Measurements from ENCODE around the gene NAP1L4. TPM values are rescaled to one million over a fixed set of nuclear protein-coding genes. Genes with fewer than 3 reads are reported as not detected.

Gene NAP1L4
- total and polyA plus RNA-seq, 5 donors, result 132 to 188 (median 152) TPM

DNA sequence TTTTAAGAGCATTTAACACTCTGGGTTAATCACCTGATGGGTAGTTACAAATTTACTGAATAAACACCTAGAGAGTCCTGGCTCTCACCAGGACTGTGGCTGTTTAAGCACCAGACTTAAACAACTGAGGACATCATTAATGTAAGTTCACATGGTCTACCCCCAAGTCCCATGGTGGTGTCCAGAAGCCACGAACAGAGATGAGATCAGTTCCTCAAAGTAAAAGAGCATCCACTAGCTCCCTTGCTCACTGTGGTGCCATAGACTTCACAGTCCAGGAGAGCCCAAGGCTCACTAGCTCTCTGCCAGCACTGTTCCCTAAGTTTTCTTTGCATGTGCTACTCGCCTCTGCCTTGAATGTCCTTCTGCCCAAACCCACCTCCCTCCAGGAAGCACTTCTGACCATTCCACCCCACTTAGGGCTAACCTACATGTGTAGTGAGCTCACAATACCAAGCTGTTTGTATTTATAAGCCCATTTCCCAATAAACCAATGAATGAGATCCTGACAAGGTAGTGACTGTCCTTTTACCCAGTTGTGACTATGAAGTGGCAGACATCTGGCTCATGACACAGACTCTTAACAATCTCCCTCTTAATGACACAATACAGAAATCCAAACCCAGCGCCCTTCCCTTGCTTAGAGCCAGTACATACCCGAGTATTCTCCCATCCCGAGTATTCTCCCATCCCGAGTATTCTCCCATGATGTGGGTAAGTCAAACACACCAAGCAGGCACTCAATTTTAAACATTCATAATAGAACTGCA, 15.7 kb downstream of the NAP1L4 start:
- H3K27ac ChIP-seq (ENCODE audit: low read length), result no peak overlapping the region
- intact Hi-C loops (cut with DNase I), result no loop called here
- H3K9me3 ChIP-seq (ENCODE audit: control insufficient read depth, low read length), result no peaks in the 10 kb centered on the region
- DNase-seq (no peak), ATAC-seq (no peak)
- no peak overlapping the region for H3K4me3 ChIP-seq (ENCODE audit: low read length)
- H3K4me1 ChIP-seq (ENCODE audit: control insufficient read depth, insufficient read depth, low read length), result peaks cover 4% of the 10 kb centered on the region
- 75% methylated on average over 6 of the region's 6 CpGs for WGBS
- H3K27me3 ChIP-seq (ENCODE audit: control insufficient read depth, insufficient read depth), result no peaks in the 10 kb centered on the region

GRCh38 chr11:2975594-2975993, 16.5 kb downstream of the NAP1L4 start:
- no peaks in the 10 kb centered on the region for H3K9me3 ChIP-seq (ENCODE audit: control insufficient read depth, low read length)
- no peak overlapping the region for H3K27ac ChIP-seq (ENCODE audit: low read length)
- ATAC-seq (peak; percentile 65 to 71), DNase-seq (no peak)
- H3K4me1 ChIP-seq (ENCODE audit: control insufficient read depth, insufficient read depth, low read length), result peaks cover 3% of the 10 kb centered on the region
- H3K27me3 ChIP-seq (ENCODE audit: control insufficient read depth, insufficient read depth), result no peaks in the 10 kb centered on the region
- WGBS, result 75% methylated on average over 4 of the region's 4 CpGs
- H3K4me3 ChIP-seq (ENCODE audit: low read length), result no peak overlapping the region
- intact Hi-C loops (cut with DNase I), result no loop called here

GRCh38 chr11:2974272-2974671, 17.9 kb downstream of the NAP1L4 start:
- 96% methylated on average over 3 of the region's 3 CpGs for WGBS
- DNase-seq (no peak), ATAC-seq (no peak)
- Histone ChIP-seq H3K4me3 (ENCODE audit: low read length) (no peak overlapping the region), H3K4me1 (ENCODE audit: control insufficient read depth, insufficient read depth, low read length) (peaks cover 1% of the 10 kb centered on the region), H3K9me3 (ENCODE audit: control insufficient read depth, low read length) (no peaks in the 10 kb centered on the region), H3K27ac (ENCODE audit: low read length) (no peak overlapping the region), H3K27me3 (ENCODE audit: control insufficient read depth, insufficient read depth) (no peaks in the 10 kb centered on the region)
- intact Hi-C loops (cut with DNase I), result no loop called here

DNA sequence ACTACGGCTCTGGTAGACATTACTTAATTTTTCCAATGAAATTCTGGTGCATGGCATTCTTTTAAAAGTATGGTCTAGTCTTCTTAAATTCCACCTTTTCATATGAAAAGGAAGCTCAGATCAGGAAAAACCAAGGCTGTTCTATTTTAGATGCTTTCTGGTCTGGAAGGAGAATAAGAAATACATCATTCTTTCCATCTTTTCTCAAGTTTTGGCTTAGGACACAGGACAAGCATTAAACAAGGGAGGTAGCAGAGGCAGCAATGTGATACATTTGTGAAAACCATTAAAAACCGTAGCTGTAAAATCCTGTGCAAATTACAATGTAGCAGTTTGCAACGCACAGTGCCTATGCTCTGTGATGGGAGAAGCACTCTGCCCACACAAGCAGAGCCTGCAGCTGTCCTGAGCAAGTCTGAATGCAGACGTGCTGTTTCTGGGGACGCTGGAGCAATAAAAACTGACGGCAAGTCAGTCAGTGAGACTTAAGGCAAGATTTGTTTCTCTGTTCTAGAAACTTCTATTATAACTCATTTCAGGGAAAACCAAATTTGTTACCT, 23.7 kb downstream of the NAP1L4 start:
- no peaks in the 10 kb centered on the region for H3K9me3 ChIP-seq (ENCODE audit: control insufficient read depth, low read length)
- 83% methylated on average over 6 of the region's 6 CpGs for WGBS
- intact Hi-C loops (cut with DNase I), result no loop called here
- H3K4me1 ChIP-seq (ENCODE audit: control insufficient read depth, insufficient read depth, low read length), result no peaks in the 10 kb centered on the region
- no peak overlapping the region for H3K4me3 ChIP-seq (ENCODE audit: low read length)
- DNase-seq (no peak), ATAC-seq (no peak)
- no peak overlapping the region for H3K27ac ChIP-seq (ENCODE audit: low read length)
- no peaks in the 10 kb centered on the region for H3K27me3 ChIP-seq (ENCODE audit: control insufficient read depth, insufficient read depth)

GRCh38 chr11:2964782-2965181, 27.3 kb downstream of the NAP1L4 start:
- 90% methylated on average over 4 of the region's 4 CpGs for WGBS
- intact Hi-C loops (cut with DNase I), result no loop called here
- no peaks in the 10 kb centered on the region for H3K4me1 ChIP-seq (ENCODE audit: control insufficient read depth, insufficient read depth, low read length)
- ATAC-seq (no peak), DNase-seq (no peak)
- H3K9me3 ChIP-seq (ENCODE audit: control insufficient read depth, low read length), result no peaks in the 10 kb centered on the region
- H3K27me3 ChIP-seq (ENCODE audit: control insufficient read depth, insufficient read depth), result no peaks in the 10 kb centered on the region
- H3K27ac ChIP-seq (ENCODE audit: low read length), result no peak overlapping the region
- no peak overlapping the region for H3K4me3 ChIP-seq (ENCODE audit: low read length)

DNA sequence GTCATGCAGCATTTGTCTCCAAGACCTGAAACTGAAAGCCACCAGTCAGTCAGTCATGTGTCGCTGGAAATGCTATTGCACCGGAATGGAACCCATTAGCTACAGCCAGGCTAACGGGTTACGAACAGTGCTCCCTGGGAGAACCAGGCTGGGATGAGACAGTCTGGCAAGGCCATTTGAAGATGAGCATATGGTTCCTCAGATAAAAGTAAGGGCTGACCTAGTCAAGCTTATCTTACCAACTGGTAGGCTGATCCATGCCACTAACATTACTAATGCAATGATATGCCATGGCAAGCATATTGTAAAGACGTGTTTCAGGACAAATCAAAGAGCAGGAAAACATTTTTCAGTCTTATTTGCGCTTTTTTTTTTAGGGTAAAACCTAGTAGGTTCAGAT, 28.4 kb downstream of the NAP1L4 start:
- DNase-seq (no peak), ATAC-seq (no peak)
- H3K9me3 ChIP-seq (ENCODE audit: control insufficient read depth, low read length), result no peaks in the 10 kb centered on the region
- no peak overlapping the region for H3K4me3 ChIP-seq (ENCODE audit: low read length)
- intact Hi-C loops (cut with DNase I), result no loop called here
- no peaks in the 10 kb centered on the region for H3K4me1 ChIP-seq (ENCODE audit: control insufficient read depth, insufficient read depth, low read length)
- no peak overlapping the region for H3K27ac ChIP-seq (ENCODE audit: low read length)
- H3K27me3 ChIP-seq (ENCODE audit: control insufficient read depth, insufficient read depth), result no peaks in the 10 kb centered on the region
- 96% methylated on average over 6 of the region's 6 CpGs for WGBS

DNA sequence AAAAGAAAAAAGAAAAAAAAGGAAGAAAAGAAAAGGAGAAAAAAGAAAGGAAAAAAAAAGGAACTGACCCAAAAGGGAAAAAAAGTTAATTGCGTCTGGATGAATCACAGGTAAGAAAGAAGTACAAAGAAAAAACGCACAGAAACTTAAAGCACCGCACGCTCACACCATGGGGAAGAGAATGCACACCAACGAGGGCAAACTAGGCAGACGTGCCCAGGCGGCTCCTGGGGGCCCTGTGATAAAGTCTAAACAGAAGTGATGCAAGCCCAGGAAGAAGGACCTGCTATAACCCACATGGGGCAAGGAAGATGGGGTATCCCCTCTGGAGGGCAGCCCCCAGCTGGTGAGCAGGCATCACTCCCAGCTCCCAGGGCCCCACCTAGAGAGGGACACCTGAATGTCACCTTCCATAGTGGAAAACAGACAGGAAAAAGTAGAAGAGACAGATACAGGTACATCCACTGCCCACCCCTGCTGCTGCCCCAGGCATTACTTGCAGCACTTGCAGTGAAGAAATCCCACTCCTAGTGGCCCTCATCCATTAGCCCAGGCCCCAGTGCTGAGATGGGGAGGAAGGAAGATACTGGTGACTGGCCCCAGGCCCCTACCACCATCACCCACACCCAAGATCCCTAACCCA, 28.9 kb downstream of the NAP1L4 start:
- no peak overlapping the region for H3K27ac ChIP-seq (ENCODE audit: low read length)
- H3K9me3 ChIP-seq (ENCODE audit: control insufficient read depth, low read length), result no peaks in the 10 kb centered on the region
- intact Hi-C loops (cut with DNase I), result no loop called here
- H3K4me1 ChIP-seq (ENCODE audit: control insufficient read depth, insufficient read depth, low read length), result no peaks in the 10 kb centered on the region
- DNase-seq, result no peak
- 86% methylated on average over 7 of the region's 7 CpGs for WGBS
- no peak overlapping the region for H3K4me3 ChIP-seq (ENCODE audit: low read length)
- no peak for ATAC-seq
- no peaks in the 10 kb centered on the region for H3K27me3 ChIP-seq (ENCODE audit: control insufficient read depth, insufficient read depth)

DNA sequence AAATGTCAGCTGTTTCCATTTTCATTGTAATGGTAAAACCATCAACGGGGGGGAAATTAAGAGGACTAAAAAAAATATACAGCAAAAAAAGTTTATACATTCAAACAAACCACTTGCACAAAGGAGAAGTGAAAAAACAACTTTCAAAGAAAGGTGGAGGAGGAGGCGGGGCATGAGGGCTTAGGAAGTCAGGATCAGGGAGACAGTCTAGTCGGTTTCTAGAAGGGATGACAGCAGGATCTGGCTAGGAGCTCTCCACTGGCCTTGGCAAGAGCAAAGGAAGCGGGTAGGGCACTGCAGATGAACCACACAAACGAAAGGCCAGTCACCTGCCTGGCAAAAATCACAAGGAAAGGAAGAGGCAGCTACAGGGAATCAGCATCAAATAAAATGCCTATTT, 31.0 kb downstream of the NAP1L4 start:
- intact Hi-C loops (cut with DNase I), result no loop called here
- no peaks in the 10 kb centered on the region for H3K27me3 ChIP-seq (ENCODE audit: control insufficient read depth, insufficient read depth)
- WGBS, result 76% methylated on average over 5 of the region's 5 CpGs
- no peak overlapping the region for H3K27ac ChIP-seq (ENCODE audit: low read length)
- H3K4me3 ChIP-seq (ENCODE audit: low read length), result no peak overlapping the region
- no peaks in the 10 kb centered on the region for H3K9me3 ChIP-seq (ENCODE audit: control insufficient read depth, low read length)
- ATAC-seq (no peak), DNase-seq (no peak)
- H3K4me1 ChIP-seq (ENCODE audit: control insufficient read depth, insufficient read depth, low read length), result no peaks in the 10 kb centered on the region

GRCh38 chr11:2960139-2960538, 32.0 kb downstream of the NAP1L4 start:
- intact Hi-C loops (cut with DNase I), result no loop called here
- no peak overlapping the region for H3K4me3 ChIP-seq (ENCODE audit: low read length)
- peak in 1 of 2 donors; percentile 38 for ATAC-seq
- no peaks in the 10 kb centered on the region for H3K27me3 ChIP-seq (ENCODE audit: control insufficient read depth, insufficient read depth)
- no peaks in the 10 kb centered on the region for H3K9me3 ChIP-seq (ENCODE audit: control insufficient read depth, low read length)
- no peaks in the 10 kb centered on the region for H3K4me1 ChIP-seq (ENCODE audit: control insufficient read depth, insufficient read depth, low read length)
- WGBS, result 78% methylated on average over 7 of the region's 7 CpGs
- H3K27ac ChIP-seq (ENCODE audit: low read length), result peak overlapping the region; percentile 58
- no peak for DNase-seq

DNA sequence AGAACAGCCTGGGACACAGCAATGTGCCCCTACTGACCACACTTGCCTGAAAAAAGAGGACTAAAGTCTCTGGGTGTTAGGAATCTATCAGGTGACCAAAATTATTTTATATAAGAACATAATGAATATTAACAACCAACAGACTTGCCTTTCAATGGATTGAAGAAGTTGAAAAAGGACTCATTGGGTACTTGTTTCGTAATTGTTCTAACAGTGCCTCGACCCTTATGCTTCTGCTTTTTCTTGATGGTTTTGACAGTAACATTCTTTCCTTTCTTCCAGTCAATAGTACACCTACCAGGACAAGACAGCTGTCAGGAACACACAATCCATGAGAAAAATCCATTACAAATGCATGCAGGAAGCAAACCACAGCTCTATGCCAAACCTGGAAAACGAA, 33.9 kb downstream of the NAP1L4 start:
- intact Hi-C loops (cut with DNase I), result no loop called here
- Histone ChIP-seq H3K27ac (ENCODE audit: low read length) (no peak overlapping the region), H3K4me3 (ENCODE audit: low read length) (no peak overlapping the region), H3K27me3 (ENCODE audit: control insufficient read depth, insufficient read depth) (no peaks in the 10 kb centered on the region), H3K9me3 (ENCODE audit: control insufficient read depth, low read length) (no peaks in the 10 kb centered on the region), H3K4me1 (ENCODE audit: control insufficient read depth, insufficient read depth, low read length) (no peaks in the 10 kb centered on the region)
- 82% methylated on average over 3 of the region's 3 CpGs for WGBS
- DNase-seq (no peak), ATAC-seq (no peak)

DNA sequence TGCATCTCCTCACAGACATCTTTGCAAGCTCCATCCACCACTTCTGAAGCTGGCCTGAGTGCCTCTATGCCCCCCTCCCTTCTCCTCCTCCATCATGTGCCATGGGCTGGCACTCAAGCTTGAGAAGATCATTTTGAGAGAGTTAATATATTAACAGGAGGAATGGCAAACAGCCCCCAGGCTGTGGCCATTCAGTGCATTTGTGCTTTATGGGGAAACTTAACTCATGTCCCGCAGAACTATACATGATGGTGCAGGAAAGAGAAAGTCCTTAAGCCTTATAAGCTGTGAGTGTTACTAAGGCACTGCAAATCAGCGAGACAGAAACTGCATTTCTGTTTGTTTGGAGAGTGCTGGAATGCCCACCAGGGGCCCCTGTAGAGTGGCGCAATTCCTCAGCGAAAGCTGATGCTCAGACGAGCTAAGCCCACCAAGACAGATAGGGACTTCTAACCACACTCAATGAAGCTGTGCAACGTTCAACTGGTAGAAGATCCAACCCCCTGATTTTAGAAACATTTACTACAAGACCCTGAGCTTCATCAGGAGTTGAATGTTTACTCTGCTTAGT, 36.1 kb downstream of the NAP1L4 start:
- H3K27ac ChIP-seq (ENCODE audit: low read length), result no peak overlapping the region
- no peak for DNase-seq
- intact Hi-C loops (cut with DNase I), result no loop called here
- ATAC-seq, result no peak
- H3K9me3 ChIP-seq (ENCODE audit: control insufficient read depth, low read length), result no peaks in the 10 kb centered on the region
- H3K27me3 ChIP-seq (ENCODE audit: control insufficient read depth, insufficient read depth), result no peaks in the 10 kb centered on the region
- WGBS, result 76% methylated on average over 6 of the region's 6 CpGs
- H3K4me1 ChIP-seq (ENCODE audit: control insufficient read depth, insufficient read depth, low read length), result no peaks in the 10 kb centered on the region
- no peak overlapping the region for H3K4me3 ChIP-seq (ENCODE audit: low read length)

Measured in right cardiac atrium (tissue), 5 donors.